Endothelial cell of umbilical vein (primary cell): ENCODE measurements around the gene DLG1. TPM values are rescaled to one million over a fixed set of nuclear protein-coding genes. Genes with fewer than 3 reads are reported as not detected.
A peak's percentile ranks its signal among the peaks of the same experiment; 100 is the strongest.

Source experiments
- BruUV-seq: library from RNA; stranded (reverse); fragments of 400-500 nt; replicated peaks from 2 replicates; lab custom pipeline; 2021; lab: Mats Ljungman, UMichigan
- CTCF ChIA-PET: fragments of 300-600, 350-600 bp; sonication (Branson Sonifier 250); formaldehyde crosslinking; loops from one replicate; lab custom pipeline; 2021; ENCODE audit warnings: antibody characterized with exemption, inconsistent platforms; lab: Charles Lee
- POLR2A ChIA-PET: fragments of 300-600, 350-600 bp; sonication (Branson Sonifier 250); formaldehyde crosslinking; loops from one replicate; lab custom pipeline; 2021; ENCODE audit warnings: antibody characterized with exemption, inconsistent platforms; lab: Charles Lee
- DNase-seq: peaks from one replicate; pipeline ENCODE4 v3.0.0-alpha.2; 2011; ENCODE audit warnings: low read depth, low spot score
- FAIRE-seq: peaks from 2 replicates; lab custom pipeline; 2011; peaks lifted over from hg19 to GRCh38; lab: Jason Lieb, UNC
- H2AFZ ChIP-seq: 2 replicates; pipeline ENCODE4 v1.6.0; 2012; ENCODE audit warnings: low read depth, low read length, control low read depth, inconsistent platforms
- H3K27ac ChIP-seq: 2 replicates; pipeline ENCODE4 v1.5.1; 2011; ENCODE audit warnings: low read depth, mild to moderate bottlenecking, control low read depth, low read length, moderate library complexity; ENCODE audit not compliant: insufficient read depth
- H3K27me3 ChIP-seq, 2 experiments: 2 replicates each; pipeline versions ENCODE4 v1.6.0 to v1.6.1; 2011; ENCODE audit warnings: low read length in 2 of 2, mixed read lengths in 1 of 2; ENCODE audit not compliant: control insufficient read depth in 2 of 2, insufficient read depth in 2 of 2
- H3K36me3 ChIP-seq, 2 experiments: 2 replicates in 1 of 2; 3 replicates in 1 of 2; pipeline ENCODE4 v1.5.1; 2011; ENCODE audit warnings: low read length in 2 of 2, mild to moderate bottlenecking in 1 of 2, moderate library complexity in 1 of 2; ENCODE audit not compliant: control insufficient read depth in 2 of 2, insufficient read depth in 2 of 2; ENCODE audit errors: extremely low read depth in 1 of 2
- H3K4me1 ChIP-seq: 3 replicates; pipeline ENCODE4 v1.5.1; 2011; ENCODE audit warnings: mild to moderate bottlenecking, low read length; ENCODE audit not compliant: control insufficient read depth, insufficient read depth; ENCODE audit errors: extremely low read depth
- H3K4me2 ChIP-seq: 2 replicates; pipeline ENCODE4 v1.6.1; 2011; ENCODE audit warnings: low read length, control low read depth, mixed read lengths; ENCODE audit not compliant: insufficient read depth
- H3K4me3 ChIP-seq, 3 experiments: fragments of 200-600 bp in 1 of 3; sonication (generic), shearing (Covaris generic) in 1 of 3; replicated peaks in 1 of 3; 2 replicates each; pipeline ENCODE4 v1.5.1; 2011 to 2016; ENCODE audit warnings: control low read depth in 3 of 3, low read length in 3 of 3, mild to moderate bottlenecking in 2 of 3, inconsistent platforms in 1 of 3, low read depth in 1 of 3, moderate library complexity in 1 of 3; ENCODE audit not compliant: insufficient read depth in 1 of 3
- H3K79me2 ChIP-seq: 2 replicates; pipeline ENCODE4 v1.6.0; 2012; ENCODE audit warnings: low read length, inconsistent platforms; ENCODE audit not compliant: control insufficient read depth, insufficient read depth
- H3K9ac ChIP-seq: replicated peaks from 2 replicates; pipeline ENCODE3; 2011; ENCODE audit warnings: low read length, control low read depth; ENCODE audit not compliant: insufficient read depth; ENCODE audit errors: extremely low read depth
- H3K9me1 ChIP-seq: replicated peaks from 3 replicates; pipeline ENCODE4 v1.6.0; 2011; ENCODE audit warnings: mild to moderate bottlenecking, low read length; ENCODE audit not compliant: control insufficient read depth, insufficient read depth; ENCODE audit errors: extremely low read depth
- H3K9me3 ChIP-seq: replicated peaks from 2 replicates; pipeline ENCODE4 v1.5.1; 2012; ENCODE audit warnings: low read length, inconsistent platforms; ENCODE audit not compliant: control insufficient read depth, insufficient read depth
- H4K20me1 ChIP-seq: replicated peaks from 2 replicates; pipeline ENCODE3; 2011; ENCODE audit warnings: mild to moderate bottlenecking, low read length; ENCODE audit not compliant: control insufficient read depth, insufficient read depth; ENCODE audit errors: extremely low read depth
- CTCF ChIP-seq, 2 donors: IDR thresholded peaks; 1 replicate in 1 of 2; 2 replicates in 1 of 2; pipeline ENCODE4 v1.5.1; 2011; ENCODE audit warnings: low read length in 2 of 2, mild to moderate bottlenecking in 2 of 2, moderate library complexity in 2 of 2, control low read depth in 1 of 2, inconsistent platforms in 1 of 2, low read depth in 1 of 2; ENCODE audit not compliant: insufficient read depth in 1 of 2; ENCODE audit errors: extremely low read depth in 1 of 2
- EZH2 ChIP-seq: IDR thresholded peaks from 2 replicates; pipeline ENCODE4 v1.6.1; 2012; ENCODE audit warnings: borderline replicate concordance, low read depth, mild to moderate bottlenecking, moderate library complexity, low read length, inconsistent platforms; ENCODE audit not compliant: severe bottlenecking
- FOS ChIP-seq: IDR thresholded peaks from 2 replicates; pipeline ENCODE4 v1.6.1; 2011; ENCODE audit warnings: mild to moderate bottlenecking, low read length, moderate library complexity, borderline replicate concordance; ENCODE audit not compliant: insufficient read depth
- GATA2 ChIP-seq: IDR thresholded peaks from 2 replicates; pipeline ENCODE4 v1.7.0; 2011; ENCODE audit warnings: low read depth, mild to moderate bottlenecking, moderate library complexity, mixed read lengths, low read length; ENCODE audit not compliant: insufficient read length, insufficient read depth
- JUN ChIP-seq: IDR thresholded peaks from 2 replicates; pipeline ENCODE4 v1.6.1; 2011; ENCODE audit warnings: borderline replicate concordance, low read depth; ENCODE audit not compliant: insufficient read length, insufficient read depth
- MAX ChIP-seq: IDR thresholded peaks from 2 replicates; pipeline ENCODE4 v1.6.1; 2011; ENCODE audit not compliant: insufficient read depth, insufficient read length
- MYC ChIP-seq: IDR thresholded peaks from one replicate; pipeline ENCODE4 v1.6.1; 2011; ENCODE audit warnings: mild to moderate bottlenecking, low read depth, low read length
- POLR2A ChIP-seq: IDR thresholded peaks from 2 replicates; pipeline ENCODE4 v1.6.1; 2012; ENCODE audit warnings: low read depth, mild to moderate bottlenecking, control low read depth, low read length
- POLR2AphosphoS5 ChIP-seq: IDR thresholded peaks from 2 replicates; pipeline ENCODE4 v1.6.1; 2012; ENCODE audit warnings: low read depth, mild to moderate bottlenecking, control low read depth, low read length, moderate library complexity; ENCODE audit not compliant: insufficient read depth
- dilution Hi-C: fragments of 300-500 bp; cut with MboI; formaldehyde crosslinking; loops from one replicate; pipeline ENCODE4 v1.15.0; 2019; ENCODE audit warnings: low sequenced_read_pairs; ENCODE audit not compliant: extremely low pct_ligation_motif_present
- intact Hi-C: fragments of 100-400 bp; cut with micrococcal nuclease; formaldehyde crosslinking; loops from one replicate; pipeline ENCODE4 v1.10.0; 2022
- polyA plus RNA-seq, 4 experiments: library from polyadenylated mRNA; depleted of rRNA in 3 of 4; stranded (reverse) in 3 of 4; unstranded in 1 of 4; fragments of >200 nt; gene quantifications; 2 replicates each; pipeline versions ENCODE4 v1.2.1 to v1.2.3, GENCODE V29; 2011 to 2012; ENCODE audit warnings: missing spikeins in 1 of 4
- total RNA-seq: library from RNA; stranded (reverse); gene quantifications from 2 replicates; pipeline ENCODE4 v1.2.3, GENCODE V29; 2021

DLG1 gene
- total and polyA plus RNA-seq, 2 donors (not counting 3 experiments of a cell fraction or from before 2014, with no cell fraction given) = 26.5 to 80.1 TPM

- intact Hi-C loops = loop anchor here (10.0 kb wide), 1 partner anchor 355 kb away; no protein-coding TSS in a partner anchor
- no peaks in the 10 kb centered on the region for H3K9me1 ChIP-seq
- H3K4me1 ChIP-seq = peaks cover 3% of the 10 kb centered on the region
- FAIRE-seq = no peak
- no TSS peak for BruUV-seq
- TF ChIP-seq GATA2 (peak; percentile 80), MYC (no peak)
- no peak overlapping the region for H3K4me2 ChIP-seq
- no peaks in the 10 kb centered on the region for H3K27me3 ChIP-seq
- ChIA-PET POLR2A (no interaction called here), CTCF (interaction anchor here (1.0 to 1.1 kb wide), 3 partner anchors 31 to 311 kb away, joined by 3 read pairs; no protein-coding TSS in a partner anchor)
- peaks cover 2% of the 10 kb centered on the region for H4K20me1 ChIP-seq
- no peaks in the 10 kb centered on the region for H3K36me3 ChIP-seq
- H3K9me3 ChIP-seq = no peaks in the 10 kb centered on the region
- dilution Hi-C loops = no loop called here
- H3K9ac ChIP-seq = no peak overlapping the region
- peaks cover 54% of the 10 kb centered on the region for H3K79me2 ChIP-seq
- H3K27ac ChIP-seq = no peak overlapping the region
- no peak overlapping the region for H3K4me3 ChIP-seq
- H2AFZ ChIP-seq = no peak overlapping the region
- peak; percentile 39 for DNase-seq
Measured at GRCh38 chr3:197189623-197190022, 108.8 kb downstream of the DLG1 start.

- Histone ChIP-seq H3K27ac (no peak overlapping the region), H3K36me3 (no peaks in the 10 kb centered on the region), H3K9me1 (no peaks in the 10 kb centered on the region), H3K4me3 (no peak overlapping the region), H3K9me3 (no peaks in the 10 kb centered on the region), H3K9ac (no peak overlapping the region), H3K79me2 (peaks cover 52% of the 10 kb centered on the region), H2AFZ (no peak overlapping the region), H3K4me1 (peaks cover 3% of the 10 kb centered on the region), H3K27me3 (no peaks in the 10 kb centered on the region), H4K20me1 (peaks cover 2% of the 10 kb centered on the region), H3K4me2 (no peak overlapping the region)
- FAIRE-seq (no peak), DNase-seq (no peak)
- BruUV-seq = no TSS peak
- intact Hi-C loops (loop anchor here (10.0 kb wide), 1 partner anchor 354 kb away; no protein-coding TSS in a partner anchor), dilution Hi-C loops (no loop called here)
- CTCF ChIA-PET = interaction anchor here (0.6 to 1.1 kb wide), 4 partner anchors 8 to 114 kb away, joined by 3 read pairs; no protein-coding TSS in a partner anchor
- POLR2A ChIA-PET = no interaction called here
- TF ChIP-seq CTCF (IDR thresholded peaks at IDR 0.05; ENCODE audit: extremely low read depth in 1 of 2, insufficient read depth in 1 of 2, low read depth in 1 of 2, low read length in 2 of 2) (no peak), MAX (no peak), FOS (no peak), POLR2A (no peak), MYC (no peak), JUN (no peak), EZH2 (no peak), POLR2AphosphoS5 (no peak), GATA2 (no peak)
Measured at GRCh38 chr3:197188963-197189362, 109.4 kb downstream of the DLG1 start.
